H1 (cell line): ENCODE data around the gene PDC. TPM values are rescaled to one million over a fixed set of nuclear protein-coding genes. Genes with fewer than 3 reads are reported as not detected.

Source experiments
- CTCF ChIA-PET: fragments of 300-600 bp; sonication (Branson Sonifier 250); formaldehyde crosslinking; loops from one replicate; lab custom pipeline; 2021; ENCODE audit not compliant: partially characterized antibody; lab: Charles Lee
- POLR2A ChIA-PET: fragments of 300-600 bp; sonication (Branson Sonifier 250); formaldehyde crosslinking; loops from one replicate; lab custom pipeline; 2021; ENCODE audit warnings: inconsistent platforms; ENCODE audit not compliant: partially characterized antibody; lab: Charles Lee
- DNase-seq, 2 experiments: peaks; one replicate each; pipeline versions ENCODE4 v3.0.0 to v3.0.0-alpha.2; 2010 to 2022; ENCODE audit warnings: low spot score in 2 of 2, low read depth in 1 of 2, mixed read lengths in 1 of 2
- FAIRE-seq: peaks from 2 replicates; lab custom pipeline; 2011; peaks lifted over from hg19 to GRCh38; lab: Jason Lieb, UNC
- H2AFZ ChIP-seq: 2 replicates; pipeline ENCODE4 v1.8.1; 2012; ENCODE audit warnings: low read length, inconsistent platforms
- H2AK5ac ChIP-seq: 2 replicates; pipeline ENCODE4 v1.6.1; 2013; ENCODE audit warnings: low read depth, low read length
- H2BK120ac ChIP-seq: replicated peaks from 2 replicates; pipeline ENCODE3; 2013; ENCODE audit warnings: low read depth, low read length, inconsistent platforms
- H2BK12ac ChIP-seq: 2 replicates; pipeline ENCODE4 v1.6.1; 2013; ENCODE audit warnings: low read depth, low read length
- H2BK15ac ChIP-seq: 2 replicates; pipeline ENCODE4 v1.6.1; 2013; ENCODE audit warnings: low read length
- H2BK20ac ChIP-seq: 2 replicates; pipeline ENCODE4 v1.6.1; 2013; ENCODE audit warnings: low read length
- H2BK5ac ChIP-seq: 2 replicates; pipeline ENCODE4 v1.6.1; 2013; ENCODE audit warnings: low read depth, low read length
- H3K14ac ChIP-seq: 2 replicates; pipeline ENCODE4 v1.6.1; 2013; ENCODE audit warnings: inconsistent platforms; ENCODE audit not compliant: insufficient read length
- H3K18ac ChIP-seq: 2 replicates; pipeline ENCODE4 v1.6.1; 2013; ENCODE audit warnings: low read length; ENCODE audit errors: extremely low read depth
- H3K23ac ChIP-seq: 2 replicates; pipeline ENCODE4 v1.6.1; 2013; ENCODE audit warnings: inconsistent platforms; ENCODE audit not compliant: insufficient read length
- H3K23me2 ChIP-seq: 2 replicates; pipeline ENCODE4 v1.6.1; 2013; ENCODE audit warnings: low read depth, low read length
- H3K27ac ChIP-seq: 2 replicates; pipeline ENCODE4 v1.6.1; 2011; ENCODE audit warnings: low read depth, low read length, inconsistent platforms
- H3K27me3 ChIP-seq, 4 experiments: replicated peaks in 1 of 4; 1 replicate in 1 of 4; 2 replicates in 3 of 4; pipeline versions ENCODE4 v1.6.1 to v1.8.1; 2011 to 2013; ENCODE audit warnings: low read length in 3 of 4, mild to moderate bottlenecking in 3 of 4, inconsistent platforms in 2 of 4, mixed read lengths in 2 of 4, moderate library complexity in 1 of 4; ENCODE audit not compliant: control insufficient read depth in 3 of 4, insufficient read depth in 3 of 4; ENCODE audit errors: extremely low read depth in 1 of 4
- H3K36me3 ChIP-seq, 4 experiments: 2 replicates each; pipeline versions ENCODE4 v1.6.1 to v1.8.1; 2011 to 2013; ENCODE audit warnings: mild to moderate bottlenecking in 4 of 4, low read length in 3 of 4, moderate library complexity in 2 of 4, control low read depth in 1 of 4, inconsistent platforms in 1 of 4; ENCODE audit not compliant: insufficient read depth in 4 of 4, control insufficient read depth in 2 of 4
- H3K4ac ChIP-seq: replicated peaks from 2 replicates; pipeline ENCODE3; 2013; ENCODE audit warnings: low read length, low read depth, mixed read lengths, inconsistent platforms; ENCODE audit not compliant: insufficient read length
- H3K4me1 ChIP-seq, 4 experiments: replicated peaks in 1 of 4; 1 replicate in 1 of 4; 2 replicates in 3 of 4; pipeline versions ENCODE4 v1.6.1 to v1.8.1; 2011 to 2013; ENCODE audit warnings: low read length in 3 of 4, inconsistent platforms in 2 of 4, mixed read lengths in 1 of 4; ENCODE audit not compliant: insufficient read depth in 4 of 4, control insufficient read depth in 3 of 4
- H3K4me2 ChIP-seq, 2 experiments: 2 replicates each; pipeline versions ENCODE4 v1.6.1 to v1.8.1; 2011 to 2013; ENCODE audit warnings: low read depth in 2 of 2, low read length in 2 of 2, control low read depth in 1 of 2, inconsistent platforms in 1 of 2, mild to moderate bottlenecking in 1 of 2; ENCODE audit not compliant: insufficient read depth in 1 of 2
- H3K4me3 ChIP-seq, 4 experiments: fragments of 200-600, 300-600 bp in 1 of 4; sonication (generic), shearing (Covaris generic), sonication (Bioruptor Twin) in 1 of 4; 2 replicates each; pipeline versions ENCODE4 v1.5.1 to v1.8.1; 2011 to 2016; ENCODE audit warnings: low read length in 4 of 4, low read depth in 3 of 4, control low read depth in 2 of 4, inconsistent platforms in 2 of 4, mild to moderate bottlenecking in 2 of 4, mixed read lengths in 1 of 4, moderate library complexity in 1 of 4; ENCODE audit not compliant: insufficient read depth in 2 of 4; ENCODE audit errors: extremely low read depth in 1 of 4
- H3K56ac ChIP-seq: replicated peaks from 2 replicates; pipeline ENCODE3; 2013; ENCODE audit warnings: low read depth, mild to moderate bottlenecking, mixed read lengths, low read length, inconsistent platforms; ENCODE audit not compliant: insufficient read length
- H3K79me1 ChIP-seq: 2 replicates; pipeline ENCODE4 v1.6.1; 2013; ENCODE audit warnings: low read depth, low read length, control low read depth
- H3K79me2 ChIP-seq, 2 experiments: 2 replicates each; pipeline versions ENCODE4 v1.6.1 to v1.8.1; 2012 to 2013; ENCODE audit warnings: low read length in 2 of 2, mild to moderate bottlenecking in 2 of 2, inconsistent platforms in 1 of 2; ENCODE audit not compliant: insufficient read depth in 2 of 2, control insufficient read depth in 1 of 2
- H3K9ac ChIP-seq, 4 experiments: replicated peaks in 1 of 4; 1 replicate in 1 of 4; 2 replicates in 3 of 4; pipeline versions ENCODE4 v1.6.1 to v1.8.1; 2011 to 2013; ENCODE audit warnings: low read depth in 3 of 4, low read length in 3 of 4, control low read depth in 2 of 4, mild to moderate bottlenecking in 2 of 4, moderate library complexity in 2 of 4, inconsistent platforms in 1 of 4; ENCODE audit errors: extremely low read depth in 1 of 4
- H3K9me3 ChIP-seq, 2 experiments: 2 replicates each; pipeline versions ENCODE4 v1.6.1 to v1.8.1; 2012 to 2013; ENCODE audit warnings: mild to moderate bottlenecking in 2 of 2, moderate library complexity in 2 of 2, control low read depth in 1 of 2, inconsistent platforms in 1 of 2, low read depth in 1 of 2, low read length in 1 of 2, mixed read lengths in 1 of 2; ENCODE audit not compliant: insufficient read depth in 2 of 2
- H4K20me1 ChIP-seq, 2 experiments: replicated peaks in 1 of 2; 2 replicates each; pipeline versions ENCODE3 to v1.8.1; 2011 to 2013; ENCODE audit warnings: inconsistent platforms in 2 of 2, low read length in 2 of 2, mild to moderate bottlenecking in 1 of 2; ENCODE audit not compliant: insufficient read depth in 2 of 2, control insufficient read depth in 1 of 2
- H4K5ac ChIP-seq: 2 replicates; pipeline ENCODE4 v1.6.1; 2013; ENCODE audit warnings: low read length, low read depth, mixed read lengths, inconsistent platforms; ENCODE audit not compliant: insufficient read length
- H4K8ac ChIP-seq: 2 replicates; pipeline ENCODE4 v1.8.0; 2013; ENCODE audit warnings: mild to moderate bottlenecking, moderate library complexity, low read length, inconsistent platforms; ENCODE audit not compliant: insufficient read depth; ENCODE audit errors: extremely low read depth
- H4K91ac ChIP-seq: replicated peaks from 2 replicates; pipeline ENCODE3; 2013; ENCODE audit warnings: low read length, mixed read lengths, inconsistent platforms; ENCODE audit not compliant: insufficient read length
- BACH1 ChIP-seq: IDR thresholded peaks from 2 replicates; pipeline ENCODE4 v1.6.1; 2012; ENCODE audit warnings: low read length, improper control_type of control experiment
- CBX5 ChIP-seq: fragments of 300-800, 300-1000 bp; sonication (generic); IDR thresholded peaks from 2 replicates; pipeline ENCODE4 v1.7.1; 2016; ENCODE audit warnings: antibody characterized with exemption, low read length, low read depth
- FOSL1 ChIP-seq: IDR thresholded peaks from 2 replicates; pipeline ENCODE4 v1.6.1; 2011; ENCODE audit warnings: mild to moderate bottlenecking, low read depth, low read length, moderate library complexity; ENCODE audit not compliant: insufficient read depth
- NANOG ChIP-seq: IDR thresholded peaks from 2 replicates; pipeline ENCODE4 v1.6.1; 2011; ENCODE audit warnings: low read length, low read depth, mild to moderate bottlenecking, inconsistent platforms; ENCODE audit not compliant: insufficient read depth, poor library complexity, severe bottlenecking
- SIN3A ChIP-seq, 2 experiments: IDR thresholded peaks in 1 of 2; conservative IDR thresholded peaks in 1 of 2; 2 replicates each; pipeline ENCODE4 v1.6.1; 2011 to 2012; ENCODE audit warnings: low read length in 2 of 2, improper control_type of control experiment in 1 of 2, low read depth in 1 of 2, mild to moderate bottlenecking in 1 of 2
- SIRT6 ChIP-seq: IDR thresholded peaks from one replicate; pipeline ENCODE4 v1.7.1; 2012; ENCODE audit warnings: low read length, inconsistent platforms
- TAF1 ChIP-seq: IDR thresholded peaks from 2 replicates; pipeline ENCODE4 v1.6.1; 2011; ENCODE audit warnings: mild to moderate bottlenecking, low read depth, low read length
- TAF7 ChIP-seq: optimal IDR thresholded peaks from 2 replicates; pipeline ENCODE3; 2011; ENCODE audit warnings: low read depth, mild to moderate bottlenecking, inconsistent platforms, low read length, moderate library complexity, borderline replicate concordance
- TEAD4 ChIP-seq: IDR thresholded peaks from 2 replicates; pipeline ENCODE4 v1.6.1; 2012; ENCODE audit warnings: low read depth, low read length, inconsistent platforms, mixed read lengths
- WGBS, 2 experiments: shearing (Covaris generic) in 1 of 2; methylation state at CpG; one replicate each; pipeline versions ENCODE4 v1.1.6 to v1.1.7; 2013 to 2015; ENCODE audit warnings: low lambda C conversion rate in 2 of 2, mixed read lengths in 2 of 2, inconsistent platforms in 1 of 2, low coverage in 1 of 2, missing lambda C conversion rate in 1 of 2; ENCODE audit not compliant: insufficient replicate concordance in 2 of 2, insufficient coverage in 1 of 2, insufficient read length in 1 of 2; ENCODE audit errors: extremely low coverage in 1 of 2, missing lambda C conversion rate in 1 of 2; 5-methylcytosine and 5-hydroxymethylcytosine counted together
- polyA plus RNA-seq, 7 experiments: library from polyadenylated mRNA; depleted of rRNA in 3 of 7; stranded (reverse) in 5 of 7; unstranded in 2 of 7; fragments of >200 nt in 5 of 7; fragments of 200-250 nt in 2 of 7; gene quantifications; 1 replicate in 5 of 7; 2 replicates in 1 of 7; 4 replicates in 1 of 7; pipeline versions ENCODE4 v1.2.1 to v1.2.3, GENCODE V29; 2011 to 2013; ENCODE audit warnings: missing spikeins in 2 of 7, mixed read lengths in 2 of 7
- total RNA-seq: library from RNA; stranded (reverse); fragmentation: NEBNext Ultra II Directional; extraction: Animal tissue kit (Norgen Biotek cat#: 25700); gene quantifications from 2 replicates; pipeline ENCODE4 v1.2.1, GENCODE V29; 2021
- TF ChIP-seq, protein P1 (sequence below): IDR thresholded peaks from 2 replicates; pipeline ENCODE4 v1.6.1; 2011; ENCODE audit warnings: low read depth, mild to moderate bottlenecking, low read length; ENCODE audit not compliant: insufficient read depth
- TF ChIP-seq, protein P2 (sequence below): IDR thresholded peaks from 2 replicates; pipeline ENCODE4 v1.6.1; 2012; ENCODE audit warnings: inconsistent platforms
- TF ChIP-seq, protein P3 (sequence below): IDR thresholded peaks from 2 replicates; pipeline ENCODE4 v1.6.1; 2012; ENCODE audit warnings: low read length, inconsistent platforms

The PDC gene
- total and polyA plus RNA-seq, 2 of the 8 experiments (the other 6 are each of a cell fraction or from before 2014, with no cell fraction given), result not detected

DNA sequence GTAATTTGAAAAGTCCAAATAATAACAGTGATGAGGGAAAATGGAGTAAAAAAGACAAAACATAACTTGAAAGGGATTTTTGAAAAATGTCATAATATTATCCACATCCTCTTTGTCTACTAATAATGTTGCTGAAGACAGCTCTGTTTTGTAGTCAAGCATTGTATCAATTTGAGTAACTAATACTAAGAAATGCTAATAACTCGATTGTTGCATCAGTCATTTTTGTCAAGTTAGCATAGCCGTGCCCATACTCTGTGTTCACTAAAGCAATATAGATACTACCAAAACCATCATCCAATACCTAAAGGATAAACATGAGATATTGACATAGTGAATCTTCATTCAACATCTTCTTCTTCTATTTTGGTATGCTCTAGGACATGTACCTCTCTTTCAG, 17.3 kb downstream of the PDC start:
- Histone ChIP-seq H3K27ac (no peak overlapping the region), H3K27me3 (no peaks in the 10 kb centered on the region), H4K20me1 (no peaks in the 10 kb centered on the region), H3K23me2 (no peaks in the 10 kb centered on the region), H3K4me2 (no peak overlapping the region), H3K9ac (no peak overlapping the region), H3K14ac (no peak overlapping the region), H3K56ac (no peak overlapping the region), H3K4me3 (no peak overlapping the region), H3K18ac (no peak overlapping the region), H2AK5ac (no peak overlapping the region), H3K36me3 (no peaks in the 10 kb centered on the region), H2BK120ac (no peak overlapping the region), H2BK15ac (no peak overlapping the region), H3K4ac (no peak overlapping the region), H3K79me1 (no peaks in the 10 kb centered on the region), H3K9me3 (no peaks in the 10 kb centered on the region), H3K23ac (no peak overlapping the region), H2BK5ac (no peak overlapping the region), H2AFZ (no peak overlapping the region), H4K5ac (no peak overlapping the region), H3K4me1 (no peaks in the 10 kb centered on the region), H4K91ac (no peak overlapping the region), H3K79me2 (no peaks in the 10 kb centered on the region), H2BK12ac (no peak overlapping the region), H2BK20ac (no peak overlapping the region), H4K8ac (no peak overlapping the region)
- no peak for DNase-seq
- FAIRE-seq, result no peak
- POLR2A ChIA-PET, result no interaction called here
- CTCF ChIA-PET, result interaction anchor here (1.6 kb wide), 1 partner anchor 11 kb away, joined by 4 read pairs; no protein-coding TSS in a partner anchor
- 95% methylated on average over 2 of the region's 2 CpGs; no CpG with 5 or more reads in 1 of the 2 experiments for WGBS, 2 experiments
- TF ChIP-seq, protein P1, sequence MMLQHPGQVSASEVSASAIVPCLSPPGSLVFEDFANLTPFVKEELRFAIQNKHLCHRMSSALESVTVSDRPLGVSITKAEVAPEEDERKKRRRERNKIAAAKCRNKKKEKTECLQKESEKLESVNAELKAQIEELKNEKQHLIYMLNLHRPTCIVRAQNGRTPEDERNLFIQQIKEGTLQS, result no peak
- TF ChIP-seq TAF1 (no peak), BACH1 (no peak), FOSL1 (no peak), SIN3A (conservative IDR thresholded peaks at IDR 0.05 in 1 of 2, IDR thresholded peaks at IDR 0.05 in 1 of 2; ENCODE audit: low read depth in 1 of 2, low read length in 2 of 2) (no peak), TEAD4 (no peak), NANOG (no peak), TAF7 (no peak), SIRT6 (no peak), CBX5 (no peak)
- TF ChIP-seq, protein P2, sequence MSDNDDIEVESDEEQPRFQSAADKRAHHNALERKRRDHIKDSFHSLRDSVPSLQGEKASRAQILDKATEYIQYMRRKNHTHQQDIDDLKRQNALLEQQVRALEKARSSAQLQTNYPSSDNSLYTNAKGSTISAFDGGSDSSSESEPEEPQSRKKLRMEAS, result no peak
- TF ChIP-seq, protein P3, sequence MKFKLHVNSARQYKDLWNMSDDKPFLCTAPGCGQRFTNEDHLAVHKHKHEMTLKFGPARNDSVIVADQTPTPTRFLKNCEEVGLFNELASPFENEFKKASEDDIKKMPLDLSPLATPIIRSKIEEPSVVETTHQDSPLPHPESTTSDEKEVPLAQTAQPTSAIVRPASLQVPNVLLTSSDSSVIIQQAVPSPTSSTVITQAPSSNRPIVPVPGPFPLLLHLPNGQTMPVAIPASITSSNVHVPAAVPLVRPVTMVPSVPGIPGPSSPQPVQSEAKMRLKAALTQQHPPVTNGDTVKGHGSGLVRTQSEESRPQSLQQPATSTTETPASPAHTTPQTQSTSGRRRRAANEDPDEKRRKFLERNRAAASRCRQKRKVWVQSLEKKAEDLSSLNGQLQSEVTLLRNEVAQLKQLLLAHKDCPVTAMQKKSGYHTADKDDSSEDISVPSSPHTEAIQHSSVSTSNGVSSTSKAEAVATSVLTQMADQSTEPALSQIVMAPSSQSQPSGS, result no peak
